Gastroesophageal sphincter (tissue), 4 donors: Measurements from ENCODE around the gene TPI1. TPM values are rescaled to one million over a fixed set of nuclear protein-coding genes. Genes with fewer than 3 reads are reported as not detected.

Experiments used
- ATAC-seq: fragments of 150-250 bp; one replicate; pipeline ENCODE4 v1.9.1; 2016; ENCODE audit warnings: mild to moderate bottlenecking, moderate library complexity
- H3K27ac ChIP-seq, 4 donors: fragments of 200-600 bp; sonication (generic) in 3 of 4; 1 replicate in 3 of 4; 2 replicates in 1 of 4; pipeline ENCODE4 v1.5.1; 2016 to 2019
- H3K27me3 ChIP-seq: fragments of 200-600 bp; sonication (generic); one replicate; pipeline ENCODE4 v1.5.1; 2019
- H3K36me3 ChIP-seq, 2 donors: fragments of 200-600 bp; sonication (generic); one replicate each; pipeline ENCODE4 v1.5.1; 2019; ENCODE audit warnings: control low read depth in 1 of 2
- H3K4me1 ChIP-seq, 3 donors: fragments of 200-600 bp; sonication (generic); 1 replicate in 2 of 3; 2 replicates in 1 of 3; pipeline ENCODE4 v1.5.1; 2016 to 2019; ENCODE audit warnings: control low read depth in 2 of 3
- H3K4me3 ChIP-seq, 2 donors: fragments of 200-600 bp; sonication (generic); one replicate each; pipeline ENCODE4 v1.5.1; 2019; ENCODE audit warnings: mild to moderate bottlenecking in 1 of 2, moderate library complexity in 1 of 2
- H3K9me3 ChIP-seq, 3 donors: fragments of 200-600 bp; sonication (generic); one replicate each; pipeline ENCODE4 v1.5.1; 2017 to 2019; ENCODE audit warnings: control low read depth in 2 of 3
- EP300 ChIP-seq: sonication (generic); formaldehyde crosslinking; IDR thresholded peaks from one replicate; pipeline ENCODE4 v1.6.1; 2017; ENCODE audit warnings: antibody characterized with exemption, mild to moderate bottlenecking
- POLR2A ChIP-seq, 2 donors: fragments of 450-650 bp; IDR thresholded peaks; one replicate each; pipeline ENCODE4 v1.6.1; 2017; ENCODE audit warnings: antibody characterized with exemption in 2 of 2, mild to moderate bottlenecking in 2 of 2, moderate library complexity in 1 of 2
- POLR2AphosphoS5 ChIP-seq: sonication (generic); formaldehyde crosslinking; IDR thresholded peaks from one replicate; pipeline ENCODE4 v1.6.1; 2017; ENCODE audit warnings: antibody characterized with exemption
- WGBS, 2 donors: methylation state at CpG; one replicate each; pipeline ENCODE4 v1.1.5; 2018; ENCODE audit warnings: low coverage in 1 of 2; 5-methylcytosine and 5-hydroxymethylcytosine counted together
- total RNA-seq, 4 donors: library from RNA; depleted of rRNA; stranded (reverse); fragments of >200 nt; gene quantifications; one replicate each; pipeline ENCODE4 v1.1.0, GENCODE V29; 2016
- TF ChIP-seq, protein P1 (sequence below), 4 experiments: fragments of 200-600 bp in 2 of 4; fragments of 450-650 bp in 2 of 4; sonication (generic) in 1 of 4; IDR thresholded peaks; one replicate each; pipeline ENCODE4 v1.5.1; 2017 to 2019; ENCODE audit warnings: antibody characterized with exemption in 4 of 4, mild to moderate bottlenecking in 2 of 4, moderate library complexity in 2 of 4

TPI1 gene
- total RNA-seq, 4 donors from 2014 or later = 324 to 473 (median 392) TPM

DNA sequence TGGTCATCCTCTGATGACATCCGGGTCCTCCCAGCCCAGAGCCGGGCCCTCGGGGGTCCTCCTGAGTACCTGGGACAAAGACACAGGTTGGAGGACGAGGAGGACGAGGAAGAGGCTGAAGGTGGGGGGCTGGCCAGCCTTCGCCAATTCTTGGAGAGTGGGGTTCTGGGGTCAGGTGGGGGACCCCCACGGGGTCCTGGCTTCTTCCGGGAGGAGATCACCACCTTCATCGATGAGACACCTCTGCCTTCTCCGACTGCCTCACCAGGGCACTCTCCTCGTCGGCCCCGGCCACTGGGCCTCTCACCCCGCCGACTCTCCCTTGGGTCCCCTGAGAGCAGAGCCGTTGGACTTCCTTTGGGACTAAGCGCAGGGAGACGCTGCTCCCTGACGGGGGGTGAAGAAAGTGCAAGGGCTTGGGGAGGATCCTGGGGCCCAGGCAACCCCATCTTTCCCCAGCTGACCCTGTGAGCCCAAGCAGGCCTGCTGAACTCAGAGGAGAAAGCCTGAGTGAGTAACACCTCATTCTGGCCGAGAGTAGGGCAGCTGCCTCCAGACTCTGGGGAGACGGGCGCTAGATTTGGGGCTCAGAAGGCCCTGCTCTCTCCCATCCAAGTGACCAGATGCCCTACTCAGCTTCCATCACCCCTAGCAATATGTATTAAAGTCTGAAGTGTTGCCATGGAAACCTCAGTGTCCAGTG lies 40.4 kb upstream of the TPI1 start:
- Histone ChIP-seq H3K4me3 (no peak overlapping the region), H3K9me3 (no peaks in the 10 kb centered on the region), H3K27me3 (peaks cover 31% of the 10 kb centered on the region), H3K36me3 (peaks cover 0 to 20% of the 10 kb centered on the region in 2 donors), H3K27ac (peak overlapping the region in 3 of 4 donors; percentile 87 to 91 (median 87)), H3K4me1 (peaks cover 0 to 72% (median 40%) of the 10 kb centered on the region in 3 donors)
- WGBS, 2 donors = no CpG with 5 or more reads among the region's 22 CpGs
- TF ChIP-seq POLR2A (IDR thresholded peaks at IDR 0.05) (no peak), EP300 (no peak), POLR2AphosphoS5 (no peak)
- TF ChIP-seq, protein P1, sequence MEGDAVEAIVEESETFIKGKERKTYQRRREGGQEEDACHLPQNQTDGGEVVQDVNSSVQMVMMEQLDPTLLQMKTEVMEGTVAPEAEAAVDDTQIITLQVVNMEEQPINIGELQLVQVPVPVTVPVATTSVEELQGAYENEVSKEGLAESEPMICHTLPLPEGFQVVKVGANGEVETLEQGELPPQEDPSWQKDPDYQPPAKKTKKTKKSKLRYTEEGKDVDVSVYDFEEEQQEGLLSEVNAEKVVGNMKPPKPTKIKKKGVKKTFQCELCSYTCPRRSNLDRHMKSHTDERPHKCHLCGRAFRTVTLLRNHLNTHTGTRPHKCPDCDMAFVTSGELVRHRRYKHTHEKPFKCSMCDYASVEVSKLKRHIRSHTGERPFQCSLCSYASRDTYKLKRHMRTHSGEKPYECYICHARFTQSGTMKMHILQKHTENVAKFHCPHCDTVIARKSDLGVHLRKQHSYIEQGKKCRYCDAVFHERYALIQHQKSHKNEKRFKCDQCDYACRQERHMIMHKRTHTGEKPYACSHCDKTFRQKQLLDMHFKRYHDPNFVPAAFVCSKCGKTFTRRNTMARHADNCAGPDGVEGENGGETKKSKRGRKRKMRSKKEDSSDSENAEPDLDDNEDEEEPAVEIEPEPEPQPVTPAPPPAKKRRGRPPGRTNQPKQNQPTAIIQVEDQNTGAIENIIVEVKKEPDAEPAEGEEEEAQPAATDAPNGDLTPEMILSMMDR (IDR thresholded peaks at IDR 0.05) = no peak
- ATAC-seq = no peak

DNA sequence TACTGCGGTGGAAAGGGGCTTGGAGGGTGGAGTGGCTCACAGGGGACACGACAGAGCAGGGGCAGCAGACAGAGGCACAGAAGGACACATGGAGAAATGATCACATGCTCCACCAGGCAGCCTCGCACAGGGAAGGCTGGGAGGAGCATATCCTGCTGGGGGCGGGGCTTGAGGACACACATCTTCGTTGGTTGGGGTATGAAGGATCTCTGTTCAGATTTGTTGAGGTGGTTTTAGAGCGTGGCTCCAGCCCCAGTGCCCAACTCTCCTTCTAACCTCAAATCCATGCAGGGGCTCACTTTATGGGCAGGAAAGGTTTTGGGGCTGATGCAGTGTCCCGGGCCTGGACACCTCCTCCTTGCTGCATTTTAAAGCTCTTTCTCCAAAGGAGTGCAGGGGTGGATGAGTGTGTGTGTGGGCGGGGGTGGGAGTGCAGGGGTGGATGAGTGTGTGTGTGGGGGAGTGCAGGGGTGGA lies 39.9 kb upstream of the TPI1 start:
- Histone ChIP-seq H3K27me3 (peaks cover 26% of the 10 kb centered on the region), H3K4me3 (peak overlapping the region in 1 of 2 donors; percentile 87), H3K9me3 (no peaks in the 10 kb centered on the region), H3K4me1 (peaks cover 0 to 66% (median 34%) of the 10 kb centered on the region in 3 donors), H3K36me3 (peaks cover 0 to 26% of the 10 kb centered on the region in 2 donors), H3K27ac (peak overlapping the region in 3 of 4 donors; percentile 87 to 91 (median 87))
- peak; percentile 71 for ATAC-seq
- TF ChIP-seq, protein P1 (IDR thresholded peaks at IDR 0.05) = no peak
- no peak for TF ChIP-seq EP300
- TF ChIP-seq POLR2A (IDR thresholded peaks at IDR 0.05) = no peak
- no peak for TF ChIP-seq POLR2AphosphoS5
- WGBS, 2 donors = 0% methylated on average over 1 of the region's 8 CpGs; no CpG with 5 or more reads in 1 of the 2 donors

DNA sequence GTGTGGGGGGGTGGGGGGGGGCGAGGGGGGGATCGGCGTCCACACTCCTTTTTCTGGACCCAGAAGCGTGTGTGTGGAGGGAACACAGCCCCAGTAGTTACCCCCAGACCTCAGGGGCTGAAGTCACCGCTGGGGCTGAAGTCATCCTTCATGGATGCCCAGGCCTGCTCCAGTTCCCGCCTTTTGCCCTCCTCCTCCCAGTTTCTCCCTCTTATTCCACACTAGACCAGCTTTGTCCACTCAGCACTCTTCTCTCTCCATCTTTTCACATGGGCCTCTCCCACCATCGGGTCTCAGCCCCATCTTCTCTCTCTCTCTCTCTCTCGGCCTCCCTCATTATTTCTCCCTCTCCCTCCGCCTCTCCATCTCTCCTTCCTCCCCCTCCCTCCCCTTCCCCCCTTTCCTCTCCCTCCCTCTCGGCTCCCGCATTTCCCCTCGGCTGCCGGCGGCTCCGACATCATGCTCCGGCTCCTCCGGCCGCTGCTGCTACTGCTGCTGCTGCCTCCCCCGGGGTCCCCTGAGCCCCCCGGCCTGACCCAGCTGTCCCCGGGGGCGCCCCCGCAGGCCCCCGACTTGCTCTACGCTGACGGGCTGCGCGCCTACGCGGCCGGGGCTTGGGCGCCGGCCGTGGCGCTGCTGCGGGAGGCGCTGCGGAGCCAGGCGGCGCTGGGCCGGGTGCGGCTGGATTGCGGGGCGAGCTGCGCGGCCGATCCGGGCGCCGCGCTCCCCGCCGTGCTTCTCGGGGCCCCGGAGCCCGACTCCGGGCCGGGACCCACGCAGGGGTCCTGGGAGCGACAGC lies 39.1 kb upstream of the TPI1 start, which contains the start of gene P3H3:
P3H3 (plus strand) TSS at position 426 of the 799 bp plus-strand sequence; CDS start at position 460, 34 bp downstream.
- Histone ChIP-seq H3K9me3 (no peaks in the 10 kb centered on the region), H3K4me1 (peaks cover 0 to 59% (median 33%) of the 10 kb centered on the region in 3 donors), H3K36me3 (peaks cover 0 to 33% of the 10 kb centered on the region in 2 donors), H3K27ac (peak within 1 kb of the TSS; percentile 39 to 91 (median 87)), H3K27me3 (peaks cover 20% of the 10 kb centered on the region), H3K4me3 (peak within 1 kb of the TSS; percentile 60 to 87)
- TF ChIP-seq, protein P1 (IDR thresholded peaks at IDR 0.05) = peak in 1 of 4 experiments; percentile 6
- TF ChIP-seq POLR2AphosphoS5 = no peak
- TF ChIP-seq POLR2A (IDR thresholded peaks at IDR 0.05) = peak; percentile 8 to 19
- TF ChIP-seq EP300 = no peak
- 0 to 2% methylated on average over 13 of the region's 60 CpGs for WGBS, 2 donors
- peak; percentile 24 for ATAC-seq

DNA sequence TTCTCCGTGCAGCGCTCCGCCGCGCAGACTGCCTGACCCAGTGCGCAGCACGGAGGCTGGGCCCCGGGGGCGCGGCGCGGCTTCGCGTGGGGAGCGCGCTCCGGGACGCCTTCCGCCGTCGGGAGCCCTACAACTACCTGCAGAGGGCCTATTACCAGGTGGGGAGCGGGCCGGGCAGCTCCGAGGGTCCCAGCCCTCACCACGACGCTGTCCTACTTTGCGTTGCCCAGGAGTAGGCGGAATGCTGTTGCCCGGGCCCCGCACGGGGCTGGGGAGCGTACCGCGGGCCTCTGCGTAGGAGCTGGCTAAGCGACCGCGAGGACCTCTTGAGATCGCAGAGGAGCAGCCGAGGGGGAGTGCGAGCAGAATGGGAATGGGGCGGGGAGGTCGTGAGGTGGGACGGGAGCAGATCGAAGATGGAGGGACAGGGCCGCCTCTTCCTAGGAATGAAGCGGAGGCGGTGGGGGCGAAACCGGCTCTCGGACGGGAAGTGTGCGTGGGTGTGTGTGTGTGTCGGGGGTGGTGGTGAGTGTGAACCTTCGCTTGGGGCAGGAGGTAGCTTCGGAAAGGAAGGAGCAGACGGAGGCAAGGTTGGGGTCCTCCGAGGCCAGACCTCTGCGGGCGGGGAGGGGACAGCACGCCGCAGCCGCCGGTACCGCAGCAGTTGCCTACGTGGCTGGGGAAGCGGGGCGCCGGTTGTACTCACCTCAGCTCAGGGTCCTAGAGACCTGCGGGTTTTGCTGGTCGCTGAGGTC lies 38.4 kb upstream of the TPI1 start:
- Histone ChIP-seq H3K4me1 (peaks cover 0 to 55% (median 33%) of the 10 kb centered on the region in 3 donors), H3K4me3 (peak overlapping the region; percentile 60 to 87), H3K36me3 (peaks cover 0 to 40% of the 10 kb centered on the region in 2 donors), H3K27ac (peak overlapping the region; percentile 39 to 91 (median 87)), H3K27me3 (peaks cover 12% of the 10 kb centered on the region), H3K9me3 (no peaks in the 10 kb centered on the region)
- peak; percentile 29 for ATAC-seq
- WGBS, 2 donors = 2% methylated on average over 15 of the region's 71 CpGs; no CpG with 5 or more reads in 1 of the 2 donors
- TF ChIP-seq, protein P1 (IDR thresholded peaks at IDR 0.05) = no peak
- peak in 1 of 2 donors; percentile 9 for TF ChIP-seq POLR2A (IDR thresholded peaks at IDR 0.05)
- peak; percentile 43 for TF ChIP-seq POLR2AphosphoS5
